Measurements from ENCODE around the gene RNF151.
"Not testable (repeated sequence)": the region's sequence is repeated elsewhere in the genome, so short reads cannot be mapped to it uniquely, and the experiment has no call there.

The RNF151 gene

DNA sequence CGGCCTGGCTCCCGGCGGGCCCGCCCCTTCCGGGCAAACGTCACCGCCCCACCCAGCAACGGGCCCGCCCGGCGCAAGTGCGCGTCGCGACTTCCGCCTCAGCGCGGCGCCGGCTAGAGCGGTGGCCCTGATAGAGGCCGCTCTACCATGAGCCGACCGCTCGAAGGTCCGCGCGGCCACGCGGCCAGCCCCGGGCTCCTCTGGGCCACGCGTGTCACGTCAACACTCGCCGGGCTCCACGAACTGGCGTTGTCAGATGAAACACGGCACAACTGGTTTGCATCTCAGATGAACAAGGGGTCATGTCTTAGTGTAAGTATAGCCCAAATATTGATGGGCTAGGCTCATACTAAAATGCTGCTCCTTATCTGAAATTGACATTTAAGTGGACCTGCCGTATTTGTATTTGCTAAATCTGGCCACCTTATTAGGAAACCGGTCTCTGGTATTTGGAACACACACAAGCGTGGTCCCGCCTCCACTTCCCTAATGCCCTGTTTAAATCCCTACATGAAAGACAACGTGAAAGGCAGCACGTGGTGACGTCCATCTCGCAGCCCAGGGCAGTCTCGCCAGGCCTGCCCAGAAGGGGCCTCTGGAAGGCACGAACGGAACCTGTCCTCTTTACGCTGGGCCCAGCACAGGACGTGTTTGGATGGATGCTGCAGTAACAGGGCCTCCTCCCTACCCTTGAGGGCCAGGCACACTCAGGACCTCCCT, 43.3 kb downstream of the RNF151 start, which contains the start of gene ZNF598:
ZNF598 (minus strand) TSS at position 31 of the 720 bp plus-strand sequence.
- DNase-seq: no peak

DNA sequence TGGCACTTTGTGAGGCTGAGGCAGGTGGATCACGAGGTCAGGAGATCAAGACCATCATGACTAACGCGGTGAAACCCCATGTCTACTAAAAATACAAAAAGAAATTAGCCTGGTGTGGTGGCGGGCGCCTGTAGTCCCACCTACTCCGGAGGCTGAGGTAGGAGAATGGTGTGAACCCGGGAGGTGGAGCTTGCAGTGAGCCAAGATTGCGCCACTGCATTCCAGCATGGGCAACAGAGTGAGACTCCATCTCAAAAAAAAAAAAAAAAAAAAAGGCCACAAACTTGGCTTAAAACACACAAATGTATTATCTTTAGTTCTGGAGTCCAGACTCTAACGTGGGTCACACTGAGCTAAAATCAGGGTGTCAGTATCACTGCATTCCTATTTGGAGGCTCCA, 45.1 kb downstream of the RNF151 start:
- not testable (repeated sequence) for DNase-seq

DNA sequence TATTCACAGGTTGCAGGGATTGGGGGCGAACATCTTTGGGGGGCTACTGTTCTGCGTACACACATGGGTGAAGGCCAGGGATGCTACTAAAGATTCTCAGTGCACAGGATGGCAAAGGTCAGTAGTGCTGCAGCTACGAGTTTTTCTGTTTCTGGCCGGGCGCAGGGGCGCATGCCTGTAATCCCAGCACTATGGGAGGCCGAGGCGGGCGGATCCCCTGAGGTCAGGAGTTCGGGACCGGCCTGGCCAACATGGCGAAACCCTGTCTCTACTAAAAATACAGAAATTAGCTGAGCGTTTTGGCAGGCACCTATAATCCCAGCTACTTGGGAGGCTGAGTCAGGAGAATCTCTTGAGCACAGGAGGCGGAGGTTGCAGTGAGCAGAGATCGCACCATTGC, 46.9 kb downstream of the RNF151 start:
- DNase-seq: no peak

DNA sequence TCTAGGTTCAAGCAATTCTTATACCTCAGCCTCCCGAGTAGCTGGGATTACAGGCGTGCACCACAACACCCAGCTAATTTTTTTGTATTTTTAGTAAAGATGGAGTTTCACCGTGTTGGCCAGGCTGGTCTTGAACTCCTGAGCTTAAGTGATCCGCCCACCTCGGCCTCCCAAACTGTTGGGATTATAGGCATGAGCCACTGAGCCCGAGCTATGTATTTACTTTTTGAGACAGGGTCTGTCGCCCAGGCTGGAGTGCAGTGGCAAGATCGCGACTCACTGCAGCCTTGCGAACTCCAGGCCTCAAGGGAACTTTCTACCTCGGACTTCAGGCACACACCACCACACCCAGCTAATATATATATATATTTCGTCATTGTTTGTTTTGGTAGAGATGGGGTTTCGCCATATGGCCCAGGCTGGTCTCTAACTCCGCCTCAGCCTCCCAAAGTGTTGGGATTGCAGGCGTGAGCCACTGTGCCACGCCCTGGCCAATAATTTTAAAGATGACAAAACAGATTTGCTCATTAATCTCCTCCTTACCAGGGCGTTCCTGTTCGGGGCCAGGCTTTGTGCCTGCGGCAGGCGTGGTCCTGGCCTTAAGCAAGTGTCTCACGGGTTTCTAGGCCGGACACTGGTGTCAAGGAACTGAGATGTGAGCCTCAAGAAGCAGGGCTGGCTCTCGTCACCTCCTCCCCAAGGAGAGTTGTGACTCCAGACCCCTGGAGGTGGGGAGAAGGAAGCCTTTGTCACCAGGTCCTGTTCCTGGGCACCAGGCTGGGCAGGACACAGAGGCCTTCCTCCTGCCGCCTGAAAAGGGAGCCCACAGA, 48.7 kb downstream of the RNF151 start:
- DNase-seq: no peak

DNA sequence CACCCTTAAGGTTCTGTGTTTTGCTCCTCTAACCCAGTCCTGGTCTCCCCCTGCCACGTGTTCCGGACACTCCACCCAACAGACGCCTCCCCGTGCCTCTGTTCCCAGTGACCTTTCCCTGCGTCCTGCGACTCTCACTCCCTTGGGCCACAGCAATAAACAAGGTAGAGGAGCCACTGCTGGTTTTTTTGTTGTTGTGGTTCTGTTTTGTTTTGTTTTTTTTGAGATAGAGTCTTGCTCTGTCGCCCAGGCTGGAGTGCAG, 49.2 kb downstream of the RNF151 start:
- DNase-seq: no peak

DNA sequence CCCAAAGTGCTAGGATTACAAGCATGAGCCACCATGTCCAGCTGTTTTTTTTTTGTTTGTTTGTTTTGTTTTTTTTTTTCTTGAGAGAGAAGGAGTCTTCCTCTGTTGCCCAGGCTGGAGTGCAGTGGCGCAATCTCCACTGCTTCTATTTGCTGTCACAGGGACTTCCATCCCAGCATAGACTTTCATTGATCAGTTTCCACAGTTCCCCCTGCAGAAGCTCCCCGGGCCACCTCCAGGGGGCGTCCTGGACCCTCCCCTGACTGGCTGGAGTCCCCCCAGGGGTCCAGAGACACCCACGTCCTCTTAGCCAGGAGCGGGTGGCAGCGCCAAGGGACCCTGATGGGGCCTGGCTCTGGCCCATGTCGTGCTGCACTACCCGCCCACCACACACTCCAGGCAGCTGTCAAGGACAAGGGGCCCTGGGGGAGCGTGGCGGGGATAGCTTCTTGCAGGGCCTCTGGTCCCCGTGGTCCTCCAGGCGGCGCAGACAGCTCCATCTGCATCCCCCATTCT, 49.8 kb downstream of the RNF151 start:
- DNase-seq: no peak

Data from NCI-H2081 treated with DMSO at 0.1 percent for 48 hours (cell line).